ENCODE measurements around the gene WDR1.
A peak's percentile ranks its signal among the peaks of the same experiment; 100 is the strongest.

WDR1 gene

DNA sequence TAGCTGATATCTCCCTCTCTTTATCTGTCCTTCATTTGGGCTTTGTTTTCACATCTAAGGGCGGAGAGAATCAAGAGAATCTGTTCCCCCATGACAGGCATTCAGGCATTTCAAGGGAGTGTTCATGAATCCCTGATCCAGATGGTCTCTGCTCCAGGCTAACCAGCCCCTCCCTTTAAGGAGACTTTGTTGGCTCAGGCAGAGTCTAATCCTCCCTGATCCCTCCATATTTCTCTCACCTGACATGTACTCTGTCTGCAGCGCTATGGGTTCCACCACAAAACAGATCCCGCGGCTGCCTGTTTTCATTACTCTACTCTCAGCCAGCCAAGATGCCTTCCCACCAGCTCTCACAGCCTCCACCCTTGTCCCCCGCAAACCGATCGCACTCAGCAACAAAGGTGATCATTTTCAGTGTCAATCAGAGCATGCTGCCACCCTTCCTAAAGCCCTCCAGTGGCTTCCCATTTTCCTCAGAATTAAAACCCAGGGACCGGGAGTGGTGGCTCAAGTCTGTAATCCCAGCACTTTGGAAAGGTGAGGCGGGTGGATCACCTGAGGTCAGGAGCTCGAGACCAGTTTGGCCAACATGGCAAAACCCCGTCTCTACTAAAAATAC, 65.0 kb downstream of the WDR1 start:
- Mint-ChIP-seq H3K27ac (no peak overlapping the region), H3K27me3 (no peaks in the 10 kb centered on the region), H3K9me3 (no peaks in the 10 kb centered on the region), H3K36me3 (ENCODE audit: low read depth) (peaks cover 5% of the 10 kb centered on the region), H3K4me3 (no peak overlapping the region), H3K4me1 (peaks cover 8% of the 10 kb centered on the region)
- DNase-seq (no peak), ATAC-seq (no peak)

DNA sequence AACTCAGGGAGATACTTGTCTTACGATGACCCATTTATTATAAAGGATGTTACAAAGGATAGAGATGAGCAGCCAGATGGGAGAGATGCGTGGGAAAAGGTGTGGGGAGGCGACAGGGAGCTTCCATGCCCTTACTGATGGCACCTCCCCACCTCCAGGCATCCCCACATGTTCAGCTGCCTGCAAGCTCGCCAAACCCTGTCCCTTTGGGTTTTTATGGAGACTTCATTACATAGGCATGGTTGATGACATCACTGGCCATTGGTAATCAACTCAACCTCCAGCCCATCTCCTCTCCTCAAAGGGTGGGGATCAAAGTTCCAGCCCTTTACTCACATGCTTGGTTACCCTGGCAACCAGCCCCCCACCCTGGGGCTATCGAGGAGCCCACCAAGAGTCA, 65.9 kb downstream of the WDR1 start:
- Mint-ChIP-seq H3K4me3 (no peak overlapping the region), H3K36me3 (ENCODE audit: low read depth) (peaks cover 2% of the 10 kb centered on the region), H3K4me1 (peaks cover 8% of the 10 kb centered on the region), H3K9me3 (no peaks in the 10 kb centered on the region), H3K27me3 (no peaks in the 10 kb centered on the region), H3K27ac (no peak overlapping the region)
- no peak for ATAC-seq
- DNase-seq, result no peak

DNA sequence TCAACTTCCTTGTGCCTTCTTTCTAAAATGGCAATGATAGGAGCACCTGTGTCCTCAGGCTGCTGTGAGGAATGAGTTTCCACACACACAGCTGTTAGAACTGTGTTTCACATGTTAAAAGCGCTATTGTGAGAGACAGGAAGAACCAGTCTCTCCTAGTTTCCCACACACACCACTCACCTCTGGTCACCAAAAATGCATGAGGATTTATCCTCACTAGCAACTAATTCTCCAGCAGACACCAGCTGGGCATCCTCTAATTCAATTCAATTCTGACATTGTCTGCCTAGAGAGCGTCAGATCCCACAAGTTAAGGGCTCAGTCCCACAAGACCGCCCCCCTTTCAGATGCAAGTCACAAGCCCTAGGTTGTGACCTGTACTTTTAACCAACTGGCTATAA, 66.3 kb downstream of the WDR1 start:
- ATAC-seq, result no peak
- no peaks in the 10 kb centered on the region for H3K9me3 Mint-ChIP-seq

DNA sequence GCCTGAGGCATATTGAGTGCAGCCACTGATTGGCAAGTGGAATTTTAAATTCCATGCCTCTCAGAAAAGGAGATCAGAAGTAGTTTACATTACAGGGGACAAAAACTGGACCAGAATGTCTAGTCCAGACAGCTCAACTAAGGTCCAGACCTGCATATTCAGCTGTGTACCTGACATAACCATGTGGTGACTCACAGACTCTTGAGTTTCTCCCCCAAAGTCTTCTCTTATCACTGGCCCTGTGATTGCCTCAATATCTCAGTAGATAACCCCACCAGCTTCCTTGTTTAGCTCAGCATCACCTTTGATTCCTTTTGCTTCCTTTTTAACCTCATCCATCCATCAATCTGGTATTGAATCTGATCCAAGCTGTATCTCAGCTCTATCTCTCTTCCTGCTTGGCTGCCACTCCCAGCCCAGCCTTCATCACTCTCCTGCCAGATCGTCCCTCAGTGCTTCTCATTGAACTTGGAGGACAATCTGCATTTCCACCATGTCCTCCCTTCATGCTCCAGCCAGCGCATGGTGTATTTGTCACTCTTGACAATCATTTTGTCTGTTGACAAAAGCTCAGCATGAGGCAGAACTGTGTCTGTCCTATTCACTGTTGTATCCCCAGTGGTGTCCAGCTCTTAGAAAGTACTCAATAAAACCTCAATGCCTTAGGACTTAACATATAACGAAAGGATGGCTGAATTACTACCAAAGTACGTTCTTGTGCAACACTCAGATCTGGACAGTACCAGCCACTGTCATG, 67.5 kb downstream of the WDR1 start:
- Mint-ChIP-seq H3K36me3 (ENCODE audit: low read depth) (peaks cover 2% of the 10 kb centered on the region), H3K27ac (no peak overlapping the region), H3K4me1 (peaks cover 8% of the 10 kb centered on the region), H3K4me3 (no peak overlapping the region), H3K9me3 (peaks cover 4% of the 10 kb centered on the region), H3K27me3 (no peaks in the 10 kb centered on the region)
- ATAC-seq (no peak), DNase-seq (no peak)

More for the DNA sequence above, 66.3 kb downstream of the WDR1 start:
- Mint-ChIP-seq H3K27ac (no peak overlapping the region), H3K4me1 (peaks cover 8% of the 10 kb centered on the region), H3K36me3 (ENCODE audit: low read depth) (no peaks in the 10 kb centered on the region), H3K27me3 (no peaks in the 10 kb centered on the region), H3K4me3 (no peak overlapping the region)
- no peak for DNase-seq

DNA sequence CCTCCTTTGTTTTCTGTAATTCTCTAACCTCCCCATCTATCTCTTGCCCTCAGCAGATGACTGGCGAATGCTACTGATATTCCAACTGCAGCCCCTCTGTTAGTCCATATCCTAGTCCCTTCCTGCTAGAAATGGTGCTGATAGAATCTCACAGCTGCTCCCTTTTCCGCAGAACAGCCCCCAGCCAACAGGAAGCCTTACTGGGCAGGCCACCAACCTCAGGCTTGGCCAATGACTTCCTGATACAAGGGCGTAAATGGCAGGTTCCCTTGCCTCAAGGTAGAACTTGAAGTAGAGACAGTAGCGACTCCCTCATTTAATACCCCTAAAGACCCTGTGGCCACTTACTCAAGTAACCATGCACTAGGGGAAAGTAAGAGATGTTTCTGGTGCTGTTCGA, 68.6 kb downstream of the WDR1 start:
- no peak for ATAC-seq
- H3K27me3 Mint-ChIP-seq, result no peaks in the 10 kb centered on the region
- peaks cover 8% of the 10 kb centered on the region for H3K4me1 Mint-ChIP-seq
- peaks cover 5% of the 10 kb centered on the region for H3K9me3 Mint-ChIP-seq
- H3K4me3 Mint-ChIP-seq, result no peak overlapping the region
- DNase-seq, result no peak
- no peak overlapping the region for H3K27ac Mint-ChIP-seq
- peaks cover 4% of the 10 kb centered on the region for H3K36me3 Mint-ChIP-seq (ENCODE audit: low read depth)

DNA sequence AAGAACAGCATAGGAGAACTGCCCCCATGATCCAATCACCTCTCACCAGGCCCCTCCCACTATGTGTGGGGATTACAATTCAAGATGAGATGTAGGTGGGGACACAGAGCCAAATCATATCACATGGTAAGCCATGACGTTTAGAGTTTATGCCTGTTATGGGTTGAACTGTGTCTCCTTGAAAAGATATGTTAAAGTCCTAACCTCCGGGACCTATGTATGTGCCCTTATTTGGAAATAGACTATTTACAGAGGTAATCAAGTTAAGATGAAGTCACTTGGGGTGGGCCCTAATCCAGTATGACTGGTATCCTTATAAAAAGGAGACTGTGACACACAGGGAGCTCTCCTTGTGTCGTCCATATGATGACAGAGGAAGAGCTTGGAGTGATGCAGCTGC, 70.1 kb downstream of the WDR1 start:
- no peak for DNase-seq

DNA sequence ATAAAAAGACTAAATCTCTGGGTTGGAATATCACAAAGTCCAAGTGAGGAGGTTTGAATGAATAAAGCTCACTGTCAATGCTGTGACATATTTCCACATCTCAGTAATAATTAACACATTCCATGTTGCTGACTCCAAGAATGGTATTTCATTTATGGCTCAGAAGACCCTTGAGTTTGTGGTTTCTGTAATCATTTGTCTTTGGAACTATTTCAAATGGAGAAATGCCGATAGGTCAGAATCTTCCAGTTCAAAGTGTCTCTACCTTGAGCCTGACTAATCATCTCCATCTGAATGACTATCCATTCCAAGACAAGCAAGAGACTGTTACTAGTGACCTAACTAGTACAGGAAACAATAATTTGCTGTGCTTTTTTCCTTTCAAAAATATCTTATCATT, 71.1 kb downstream of the WDR1 start:
- DNase-seq (no peak), ATAC-seq (no peak)
- Mint-ChIP-seq H3K9me3 (peaks cover 13% of the 10 kb centered on the region), H3K36me3 (ENCODE audit: low read depth) (peaks cover 18% of the 10 kb centered on the region), H3K27me3 (no peaks in the 10 kb centered on the region), H3K27ac (no peak overlapping the region), H3K4me3 (no peak overlapping the region), H3K4me1 (peaks cover 8% of the 10 kb centered on the region)

More for the DNA sequence above, 70.1 kb downstream of the WDR1 start:
- Mint-ChIP-seq H3K36me3 (ENCODE audit: low read depth) (peaks cover 13% of the 10 kb centered on the region), H3K27me3 (no peaks in the 10 kb centered on the region), H3K4me1 (peaks cover 8% of the 10 kb centered on the region), H3K27ac (no peak overlapping the region), H3K9me3 (peaks cover 13% of the 10 kb centered on the region), H3K4me3 (no peak overlapping the region)
- no peak for ATAC-seq

DNA sequence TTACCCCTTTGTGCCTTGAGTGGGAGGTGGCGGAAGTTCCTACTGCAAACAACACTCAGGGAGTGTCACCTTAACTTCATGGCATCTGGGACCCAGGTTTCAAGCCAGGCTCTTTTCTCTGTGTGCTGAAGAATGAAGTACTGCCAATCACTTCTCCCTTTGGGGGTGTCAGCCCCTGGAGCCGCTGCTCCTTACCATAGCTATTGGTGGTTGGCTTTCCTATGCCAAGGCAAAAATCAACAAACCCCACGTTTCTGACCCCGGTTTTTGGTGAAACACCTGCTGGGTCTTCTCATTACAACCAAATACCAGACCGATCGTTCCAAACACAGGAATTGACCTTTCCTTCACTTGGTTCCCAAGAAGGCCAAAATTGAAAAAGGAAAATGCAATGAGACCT, 75.6 kb downstream of the WDR1 start:
- Mint-ChIP-seq H3K9me3 (peaks cover 13% of the 10 kb centered on the region), H3K27ac (no peak overlapping the region), H3K4me3 (no peak overlapping the region), H3K27me3 (no peaks in the 10 kb centered on the region), H3K4me1 (no peaks in the 10 kb centered on the region), H3K36me3 (ENCODE audit: low read depth) (peaks cover 18% of the 10 kb centered on the region)
- ATAC-seq (no peak), DNase-seq (no peak)

DNA sequence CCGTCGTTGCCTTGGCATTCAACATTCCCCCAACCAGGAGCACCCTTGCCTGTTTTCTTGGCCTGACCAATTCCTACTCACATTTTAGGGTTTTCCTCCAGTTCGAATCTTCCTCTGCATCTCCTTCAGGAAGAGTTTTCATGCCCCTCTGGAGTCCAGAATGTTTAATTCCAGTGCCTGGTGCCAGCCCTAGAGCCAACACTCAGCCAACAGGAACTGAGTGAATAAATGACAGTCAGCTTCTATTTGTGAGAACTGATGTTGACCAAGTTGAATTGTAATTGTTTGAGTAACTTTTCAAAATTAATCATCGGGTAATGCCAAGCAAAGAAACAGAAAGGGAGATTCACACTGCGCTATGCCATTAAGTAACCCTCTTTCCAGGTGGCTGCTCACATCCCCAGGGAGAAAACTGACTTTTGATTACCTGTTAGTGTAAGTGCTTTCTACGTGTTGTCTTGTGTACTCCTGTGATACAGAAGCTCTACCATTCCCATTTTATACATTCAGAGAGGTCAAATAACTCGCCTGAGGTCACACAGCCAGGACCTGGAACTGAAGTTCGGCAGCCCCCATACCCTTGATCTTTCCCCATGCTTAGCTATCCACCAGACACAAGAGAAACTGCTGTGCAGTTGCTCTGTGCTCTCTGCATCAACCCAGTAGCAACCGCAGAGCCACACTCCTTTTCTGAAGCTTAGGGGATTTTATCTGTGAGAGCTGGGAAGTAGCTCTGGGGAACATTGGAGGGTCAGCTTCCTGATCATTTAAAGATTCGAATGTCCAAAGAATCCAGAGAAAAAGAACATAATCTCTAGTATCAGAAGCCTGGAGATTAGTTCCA, 76.3 kb downstream of the WDR1 start:
- H3K27me3 Mint-ChIP-seq, result no peaks in the 10 kb centered on the region
- no peak overlapping the region for H3K4me3 Mint-ChIP-seq
- no peak for DNase-seq
- H3K27ac Mint-ChIP-seq, result no peak overlapping the region
- H3K9me3 Mint-ChIP-seq, result peaks cover 13% of the 10 kb centered on the region
- H3K4me1 Mint-ChIP-seq, result no peaks in the 10 kb centered on the region
- peaks cover 18% of the 10 kb centered on the region for H3K36me3 Mint-ChIP-seq (ENCODE audit: low read depth)
- no peak for ATAC-seq

DNA sequence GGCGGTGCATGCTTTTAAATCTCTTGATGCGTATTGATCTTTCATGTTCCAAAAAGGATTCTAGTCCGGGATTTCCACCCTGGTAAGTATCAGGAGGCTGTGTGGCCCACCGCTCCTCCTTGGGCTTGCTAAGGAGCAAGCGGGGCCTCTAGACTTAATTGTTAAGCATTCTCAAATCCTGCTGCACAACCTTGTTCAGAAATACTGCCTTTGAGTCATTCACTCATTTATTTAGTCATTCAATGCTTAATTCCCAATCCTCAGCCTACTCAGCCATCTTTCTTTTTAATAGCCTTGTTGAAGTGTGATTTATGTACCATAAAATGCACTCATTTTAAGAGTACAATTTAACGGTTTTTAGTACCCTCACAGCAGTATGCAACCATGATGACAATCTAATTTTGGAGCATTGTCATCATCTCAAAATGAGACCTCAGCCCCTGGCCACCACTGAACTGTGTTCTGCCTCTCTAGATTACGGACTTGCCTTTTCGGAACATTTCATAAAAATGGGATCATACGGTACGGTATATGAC, 79.7 kb downstream of the WDR1 start:
- no peak for ATAC-seq
- H3K36me3 Mint-ChIP-seq (ENCODE audit: low read depth), result peaks cover 4% of the 10 kb centered on the region
- H3K9me3 Mint-ChIP-seq, result no peaks in the 10 kb centered on the region
- DNase-seq, result no peak
- peaks cover 10% of the 10 kb centered on the region for H3K4me1 Mint-ChIP-seq
- peaks cover 2% of the 10 kb centered on the region for H3K27me3 Mint-ChIP-seq
- no peak overlapping the region for H3K27ac Mint-ChIP-seq
- no peak overlapping the region for H3K4me3 Mint-ChIP-seq

DNA sequence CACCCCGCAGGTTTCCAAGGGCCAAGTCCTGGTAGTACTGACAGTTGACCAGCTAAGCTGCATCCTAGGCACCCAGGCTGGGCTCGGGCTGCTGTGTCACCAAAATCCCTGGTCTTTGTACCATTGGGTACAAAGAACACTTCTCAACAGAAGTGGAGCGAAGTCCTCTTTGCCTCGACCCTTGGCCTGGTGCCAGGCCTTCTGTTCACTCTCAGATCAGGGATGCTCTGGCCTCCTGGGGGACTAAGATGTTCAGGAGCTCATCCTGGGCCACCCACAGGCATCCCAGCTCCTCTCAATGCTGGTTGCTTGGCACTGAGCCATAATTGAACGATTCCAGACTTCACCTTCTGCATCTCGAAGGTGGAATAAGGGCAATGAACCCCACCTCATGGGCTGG, 81.5 kb downstream of the WDR1 start:
- Mint-ChIP-seq H3K4me3 (no peak overlapping the region), H3K36me3 (ENCODE audit: low read depth) (no peaks in the 10 kb centered on the region), H3K4me1 (peaks cover 10% of the 10 kb centered on the region), H3K27ac (no peak overlapping the region), H3K9me3 (no peaks in the 10 kb centered on the region), H3K27me3 (peaks cover 2% of the 10 kb centered on the region)
- DNase-seq (no peak), ATAC-seq (no peak)

DNA sequence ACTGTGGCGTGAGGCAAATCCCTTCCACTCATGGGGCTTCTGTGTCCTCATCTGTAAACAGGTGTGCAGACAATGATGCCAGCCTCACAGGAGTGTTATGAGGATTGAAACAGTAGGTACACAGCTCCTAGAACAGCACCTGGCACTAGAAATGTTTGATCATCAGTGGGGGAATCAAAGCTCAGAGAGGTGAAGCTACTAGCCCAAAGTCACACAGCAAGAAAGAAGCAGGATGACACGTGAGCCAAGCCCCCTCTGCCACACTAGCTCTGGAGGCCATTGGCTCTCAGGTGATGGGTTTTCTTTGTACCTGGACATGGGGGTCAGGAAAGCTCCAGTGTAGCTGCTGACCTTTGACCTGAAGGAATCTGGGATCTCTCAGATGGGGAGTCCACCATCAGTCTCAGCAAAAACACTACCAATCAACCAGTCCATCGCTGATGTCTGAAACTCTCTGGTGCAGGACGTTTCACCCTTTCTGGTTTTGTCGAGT, 81.9 kb downstream of the WDR1 start:
- Mint-ChIP-seq H3K27ac (no peak overlapping the region), H3K4me3 (no peak overlapping the region), H3K4me1 (peaks cover 10% of the 10 kb centered on the region), H3K27me3 (peaks cover 2% of the 10 kb centered on the region), H3K36me3 (ENCODE audit: low read depth) (no peaks in the 10 kb centered on the region), H3K9me3 (no peaks in the 10 kb centered on the region)
- no peak for DNase-seq
- ATAC-seq, result no peak

DNA sequence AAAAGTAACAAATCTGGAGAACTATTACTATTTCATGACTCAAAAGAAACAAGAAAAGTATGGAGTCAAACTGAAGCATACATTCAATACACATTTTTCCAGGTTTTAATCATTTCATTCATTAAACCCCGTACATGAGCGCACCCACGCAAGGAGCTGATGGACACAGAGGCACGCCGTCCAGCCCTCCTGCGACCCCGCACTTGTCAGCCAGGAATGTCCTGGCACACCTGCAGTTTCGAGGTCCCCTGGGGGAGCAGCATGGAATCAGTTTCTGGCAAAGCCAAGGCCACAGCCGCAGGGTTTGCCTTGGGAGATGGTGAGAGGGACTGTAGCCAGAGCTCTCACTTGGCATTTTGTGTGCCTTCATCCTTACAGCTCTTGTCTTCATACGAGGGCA, 82.5 kb downstream of the WDR1 start:
- Mint-ChIP-seq H3K27me3 (peaks cover 2% of the 10 kb centered on the region), H3K4me1 (peaks cover 10% of the 10 kb centered on the region), H3K27ac (no peak overlapping the region), H3K9me3 (no peaks in the 10 kb centered on the region), H3K36me3 (ENCODE audit: low read depth) (no peaks in the 10 kb centered on the region), H3K4me3 (no peak overlapping the region)
- no peak for DNase-seq
- ATAC-seq, result no peak

DNA sequence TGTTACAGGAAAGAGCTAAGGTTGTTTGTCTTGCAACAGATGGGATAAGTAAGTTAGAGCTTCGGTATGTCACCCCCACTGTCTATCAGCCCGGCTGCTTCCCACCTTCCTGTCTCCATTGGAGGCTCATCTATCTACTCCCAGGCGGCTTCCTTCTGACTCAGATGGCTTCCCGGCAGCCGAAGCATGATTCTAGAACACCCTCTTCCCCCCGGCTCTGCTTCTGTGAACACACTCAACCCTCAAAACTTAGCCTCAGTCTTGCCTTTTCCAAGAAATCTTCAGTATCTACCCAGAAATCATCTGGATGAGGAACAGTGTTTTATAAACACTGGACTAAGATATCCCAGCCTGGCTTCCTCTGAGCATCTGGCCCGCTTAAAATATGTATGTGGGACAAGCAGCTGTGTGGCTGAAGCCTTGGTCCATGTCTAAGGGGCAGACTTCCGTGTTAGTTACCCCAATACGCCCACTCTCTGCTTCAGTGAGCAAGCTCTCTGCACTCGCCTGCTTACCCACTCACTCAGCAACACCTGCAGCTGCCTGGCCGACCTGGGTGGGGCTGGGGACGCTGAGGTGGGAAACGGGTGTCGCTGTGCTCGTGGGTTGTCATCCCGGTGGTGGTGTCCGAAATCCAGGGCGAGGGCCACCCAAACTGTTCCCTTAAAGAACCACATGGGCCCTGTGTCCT, 83.3 kb downstream of the WDR1 start:
- no peak for DNase-seq

More for the DNA sequence above, 83.3 kb downstream of the WDR1 start:
- H3K36me3 Mint-ChIP-seq (ENCODE audit: low read depth), result no peaks in the 10 kb centered on the region
- no peaks in the 10 kb centered on the region for H3K9me3 Mint-ChIP-seq
- peaks cover 2% of the 10 kb centered on the region for H3K27me3 Mint-ChIP-seq
- ATAC-seq, result no peak
- H3K4me3 Mint-ChIP-seq, result peak overlapping the region; percentile 9
- peaks cover 10% of the 10 kb centered on the region for H3K4me1 Mint-ChIP-seq
- no peak overlapping the region for H3K27ac Mint-ChIP-seq

Measured in activated naive CD8-positive, alpha-beta T cell treated with anti-CD3 and anti-CD28 coated beads, Interleukin-2, amount 50 U/mL, for 24 hours (primary cell).